Testis (tissue), 2 donors: Measurements from ENCODE around the gene RNH1.

Experiments
- POLR2A ChIP-seq: fragments of 450-650 bp; IDR thresholded peaks from one replicate; pipeline ENCODE4 v1.6.1; 2017; ENCODE audit warnings: antibody characterized with exemption, mild to moderate bottlenecking, moderate library complexity
- TF ChIP-seq, protein P1 (sequence below), 3 experiments: fragments of 450-650 bp in 2 of 3; fragments of 200-600 bp in 1 of 3; sonication (generic) in 1 of 3; IDR thresholded peaks; one replicate each; pipeline ENCODE4 v1.5.1; 2016 to 2019; ENCODE audit warnings: antibody characterized with exemption in 3 of 3, mild to moderate bottlenecking in 2 of 3, moderate library complexity in 1 of 3

DNA sequence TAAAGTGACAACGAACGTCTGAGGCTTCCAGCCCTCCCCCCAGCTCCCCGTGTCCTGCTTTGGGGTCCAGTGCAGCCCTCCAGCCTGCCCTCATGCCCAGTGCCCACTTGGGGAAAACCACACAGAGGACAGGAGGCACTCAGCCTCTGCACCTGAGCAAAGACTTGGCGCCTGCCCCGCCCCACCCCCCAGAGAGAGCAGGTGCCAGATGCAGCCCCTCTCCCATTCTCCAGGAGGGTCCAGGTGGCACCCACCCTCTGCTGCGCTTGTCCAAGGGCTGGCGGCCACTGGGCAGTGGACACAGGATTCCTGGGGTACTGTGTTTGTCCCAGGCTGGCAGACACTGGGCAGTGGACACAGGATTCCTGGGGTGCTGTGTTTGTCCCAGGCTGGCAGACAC, 15.7 kb downstream of the RNH1 start:
- TF ChIP-seq, protein P1, sequence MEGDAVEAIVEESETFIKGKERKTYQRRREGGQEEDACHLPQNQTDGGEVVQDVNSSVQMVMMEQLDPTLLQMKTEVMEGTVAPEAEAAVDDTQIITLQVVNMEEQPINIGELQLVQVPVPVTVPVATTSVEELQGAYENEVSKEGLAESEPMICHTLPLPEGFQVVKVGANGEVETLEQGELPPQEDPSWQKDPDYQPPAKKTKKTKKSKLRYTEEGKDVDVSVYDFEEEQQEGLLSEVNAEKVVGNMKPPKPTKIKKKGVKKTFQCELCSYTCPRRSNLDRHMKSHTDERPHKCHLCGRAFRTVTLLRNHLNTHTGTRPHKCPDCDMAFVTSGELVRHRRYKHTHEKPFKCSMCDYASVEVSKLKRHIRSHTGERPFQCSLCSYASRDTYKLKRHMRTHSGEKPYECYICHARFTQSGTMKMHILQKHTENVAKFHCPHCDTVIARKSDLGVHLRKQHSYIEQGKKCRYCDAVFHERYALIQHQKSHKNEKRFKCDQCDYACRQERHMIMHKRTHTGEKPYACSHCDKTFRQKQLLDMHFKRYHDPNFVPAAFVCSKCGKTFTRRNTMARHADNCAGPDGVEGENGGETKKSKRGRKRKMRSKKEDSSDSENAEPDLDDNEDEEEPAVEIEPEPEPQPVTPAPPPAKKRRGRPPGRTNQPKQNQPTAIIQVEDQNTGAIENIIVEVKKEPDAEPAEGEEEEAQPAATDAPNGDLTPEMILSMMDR (IDR thresholded peaks at IDR 0.05): no peak
- TF ChIP-seq POLR2A: no peak
